ENCODE results near the gene ATXN7L2. TPM values are rescaled to one million over a fixed set of nuclear protein-coding genes. Genes with fewer than 3 reads are reported as not detected.
A peak's percentile ranks its signal among the peaks of the same experiment; 100 is the strongest.

The ATXN7L2 gene
- polyA plus RNA-seq, 3 donors = 1.1 to 3.6 (median 1.7) TPM

DNA sequence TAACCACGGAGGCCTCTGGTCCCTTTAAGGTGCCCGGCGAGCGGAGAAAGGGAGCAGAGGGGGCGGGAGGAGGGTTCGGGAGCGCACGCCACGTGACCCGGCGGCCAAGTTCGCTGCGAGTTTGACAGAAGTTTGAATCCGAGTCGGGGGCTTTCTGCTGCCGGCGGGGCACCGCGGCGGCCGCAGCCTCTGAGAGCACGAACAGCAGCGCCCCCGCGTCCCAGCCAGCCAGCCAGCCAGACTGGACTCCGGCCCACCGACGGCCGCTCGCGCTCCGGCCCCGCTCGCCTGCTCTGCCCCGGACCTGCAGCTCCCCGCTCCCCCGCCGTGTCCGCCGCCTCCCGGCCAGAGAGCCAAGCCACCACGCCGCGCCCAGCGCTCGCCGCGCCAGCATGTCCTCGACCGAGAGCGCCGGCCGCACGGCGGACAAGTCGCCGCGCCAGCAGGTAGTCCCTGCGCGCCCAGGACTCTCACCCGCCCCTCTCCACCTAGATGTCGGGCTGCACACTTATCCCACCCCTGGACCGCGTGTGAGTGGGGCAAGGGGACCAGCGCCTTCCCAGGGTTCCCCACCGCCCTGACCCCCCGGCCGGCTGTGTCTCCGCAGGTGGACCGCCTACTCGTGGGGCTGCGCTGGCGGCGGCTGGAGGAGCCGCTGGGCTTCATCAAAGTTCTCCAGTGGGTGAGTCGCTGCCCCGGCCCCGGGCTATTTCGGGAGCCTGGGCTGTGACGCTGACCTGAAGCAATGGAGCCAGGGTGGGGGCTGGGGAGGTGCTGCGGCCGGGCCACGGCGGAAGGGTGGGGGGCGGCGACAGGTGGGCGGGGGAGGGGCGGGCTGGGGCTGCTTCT is 17.0 kb upstream of the ATXN7L2 start, which contains the start of gene SYPL2:
TSS of gene SYPL2 (plus strand) at position 95 of the 849 bp plus-strand sequence. CDS start at position 393, 298 bp downstream.
- H3K4me3 ChIP-seq (replicated peaks in 1 of 3; ENCODE audit: low read depth in 2 of 3, low read length in 3 of 3) = peak within 1 kb of the TSS; percentile 12 to 74 (median 28)
- H2AFZ ChIP-seq (ENCODE audit: insufficient read depth, low read depth, low read length, poor library complexity, severe bottlenecking) = peak within 1 kb of the TSS; percentile 81
- H4K20me1 ChIP-seq (ENCODE audit: insufficient read depth, low read length) = no peaks in the 10 kb centered on the region
- DNase-seq = no peak
- peaks cover 70 to 95% of the 10 kb centered on the region in 2 donors for H3K27me3 ChIP-seq (ENCODE audit: control insufficient read depth in 2 of 2, insufficient read depth in 2 of 2, low read length in 2 of 2)
- Mint-ChIP-seq H3K27ac (no peak within 1 kb of the TSS), H3K9me3 (peaks cover 0 to 27% (median 8%) of the 10 kb centered on the region in 7 donors), H3K4me1 (peaks cover 10% of the 10 kb centered on the region), H3K4me3 (peak within 1 kb of the TSS; percentile 73 to 78), H3K36me3 (peaks cover 0 to 4% of the 10 kb centered on the region in 2 donors), H3K27me3 (ENCODE audit: low read depth in 3 of 3) (peaks cover 89 to 98% (median 92%) of the 10 kb centered on the region in 3 donors)
- peak within 1 kb of the TSS; percentile 40 for H3K9ac ChIP-seq (ENCODE audit: insufficient read depth, low read length, poor library complexity, severe bottlenecking)
- H3K9me3 ChIP-seq (replicated peaks in 1 of 2; ENCODE audit: control insufficient read depth in 1 of 2, insufficient read depth in 1 of 2, low read length in 2 of 2) = peaks cover 0 to 14% of the 10 kb centered on the region in 2 donors
- no peaks in the 10 kb centered on the region for H3K36me3 ChIP-seq (replicated peaks in 1 of 2; ENCODE audit: control insufficient read depth in 1 of 2, insufficient read depth in 2 of 2, low read length in 2 of 2)
- under 1% methylated on average over 79 of the region's 88 CpGs for WGBS (ENCODE audit: insufficient coverage)
- peak within 1 kb of the TSS; percentile 81 for H3K4me2 ChIP-seq (replicated peaks; ENCODE audit: extremely low read depth, low read length, poor library complexity, severe bottlenecking)
- peaks cover 9 to 12% of the 10 kb centered on the region in 2 donors for H3K4me1 ChIP-seq (ENCODE audit: control insufficient read depth in 1 of 2, insufficient read depth in 2 of 2, low read length in 2 of 2)
- TF ChIP-seq, protein P1, sequence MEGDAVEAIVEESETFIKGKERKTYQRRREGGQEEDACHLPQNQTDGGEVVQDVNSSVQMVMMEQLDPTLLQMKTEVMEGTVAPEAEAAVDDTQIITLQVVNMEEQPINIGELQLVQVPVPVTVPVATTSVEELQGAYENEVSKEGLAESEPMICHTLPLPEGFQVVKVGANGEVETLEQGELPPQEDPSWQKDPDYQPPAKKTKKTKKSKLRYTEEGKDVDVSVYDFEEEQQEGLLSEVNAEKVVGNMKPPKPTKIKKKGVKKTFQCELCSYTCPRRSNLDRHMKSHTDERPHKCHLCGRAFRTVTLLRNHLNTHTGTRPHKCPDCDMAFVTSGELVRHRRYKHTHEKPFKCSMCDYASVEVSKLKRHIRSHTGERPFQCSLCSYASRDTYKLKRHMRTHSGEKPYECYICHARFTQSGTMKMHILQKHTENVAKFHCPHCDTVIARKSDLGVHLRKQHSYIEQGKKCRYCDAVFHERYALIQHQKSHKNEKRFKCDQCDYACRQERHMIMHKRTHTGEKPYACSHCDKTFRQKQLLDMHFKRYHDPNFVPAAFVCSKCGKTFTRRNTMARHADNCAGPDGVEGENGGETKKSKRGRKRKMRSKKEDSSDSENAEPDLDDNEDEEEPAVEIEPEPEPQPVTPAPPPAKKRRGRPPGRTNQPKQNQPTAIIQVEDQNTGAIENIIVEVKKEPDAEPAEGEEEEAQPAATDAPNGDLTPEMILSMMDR (IDR thresholded peaks at IDR 0.05) = no peak
- H3K27ac ChIP-seq (ENCODE audit: low read depth in 1 of 2, low read length in 2 of 2) = no peak within 1 kb of the TSS
- H3K79me2 ChIP-seq (ENCODE audit: insufficient read depth, low read length) = no peaks in the 10 kb centered on the region
- intact Hi-C loops (cut with micrococcal nuclease) = no loop called here

DNA sequence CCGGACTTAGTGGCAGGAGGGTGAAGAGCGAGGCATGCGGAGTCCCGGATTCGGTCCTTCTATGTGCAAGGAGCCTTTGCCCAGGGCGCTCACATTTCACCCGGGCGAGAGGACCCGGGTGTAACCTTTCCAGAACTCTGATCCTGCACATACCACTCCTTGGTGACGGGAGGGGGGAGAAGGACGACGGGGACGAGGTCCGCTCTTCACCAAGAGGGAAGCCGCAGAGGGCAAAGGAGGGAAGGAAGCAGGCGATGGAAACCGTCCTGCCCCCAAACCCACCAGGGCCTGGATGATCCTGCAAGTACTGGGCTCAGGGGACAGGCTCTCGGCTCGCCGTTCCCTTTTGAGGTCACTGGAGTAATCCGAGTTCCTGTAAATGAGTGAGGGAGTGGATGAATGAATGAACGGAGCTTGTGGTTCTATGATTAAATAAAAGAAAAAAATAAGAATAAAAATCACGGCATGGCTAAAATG is 16.4 kb upstream of the ATXN7L2 start:
- Mint-ChIP-seq H3K4me3 (peak overlapping the region; percentile 63 to 78), H3K9me3 (peaks cover 0 to 26% (median 7%) of the 10 kb centered on the region in 7 donors), H3K27ac (no peak overlapping the region), H3K27me3 (ENCODE audit: low read depth in 3 of 3) (peaks cover 87 to 96% (median 89%) of the 10 kb centered on the region in 3 donors), H3K4me1 (peaks cover 10% of the 10 kb centered on the region), H3K36me3 (peaks cover 0 to 4% of the 10 kb centered on the region in 2 donors)
- no peaks in the 10 kb centered on the region for H3K36me3 ChIP-seq (replicated peaks in 1 of 2; ENCODE audit: control insufficient read depth in 1 of 2, insufficient read depth in 2 of 2, low read length in 2 of 2)
- no peak for DNase-seq
- H2AFZ ChIP-seq (ENCODE audit: insufficient read depth, low read depth, low read length, poor library complexity, severe bottlenecking) = no peak overlapping the region
- H3K4me2 ChIP-seq (replicated peaks; ENCODE audit: extremely low read depth, low read length, poor library complexity, severe bottlenecking) = no peak overlapping the region
- no peaks in the 10 kb centered on the region for H3K79me2 ChIP-seq (ENCODE audit: insufficient read depth, low read length)
- no peak overlapping the region for H3K27ac ChIP-seq (ENCODE audit: low read depth in 1 of 2, low read length in 2 of 2)
- peaks cover 74 to 92% of the 10 kb centered on the region in 2 donors for H3K27me3 ChIP-seq (ENCODE audit: control insufficient read depth in 2 of 2, insufficient read depth in 2 of 2, low read length in 2 of 2)
- no peak overlapping the region for H3K4me3 ChIP-seq (replicated peaks in 1 of 3; ENCODE audit: low read depth in 2 of 3, low read length in 3 of 3)
- no peak overlapping the region for H3K9ac ChIP-seq (ENCODE audit: insufficient read depth, low read length, poor library complexity, severe bottlenecking)
- intact Hi-C loops (cut with micrococcal nuclease) = no loop called here
- TF ChIP-seq, protein P1 (IDR thresholded peaks at IDR 0.05) = no peak
- peaks cover 0 to 14% of the 10 kb centered on the region in 2 donors for H3K9me3 ChIP-seq (replicated peaks in 1 of 2; ENCODE audit: control insufficient read depth in 1 of 2, insufficient read depth in 1 of 2, low read length in 2 of 2)
- 5% methylated on average over 4 of the region's 23 CpGs for WGBS (ENCODE audit: insufficient coverage)
- H3K4me1 ChIP-seq (ENCODE audit: control insufficient read depth in 1 of 2, insufficient read depth in 2 of 2, low read length in 2 of 2) = peaks cover 9 to 12% of the 10 kb centered on the region in 2 donors
- no peaks in the 10 kb centered on the region for H4K20me1 ChIP-seq (ENCODE audit: insufficient read depth, low read length)

Data from CD14-positive monocyte (primary cell).